Cardiac muscle cell (in vitro differentiated cells and primary cell): ENCODE data around the gene HADHB. TPM values are rescaled to one million over a fixed set of nuclear protein-coding genes. Genes with fewer than 3 reads are reported as not detected.

Experiments
- DNase-seq, 2 donors: peaks; one replicate each; pipeline versions ENCODE4 v3.0.0 to v3.0.0-alpha.2; 2010 to 2017; ENCODE audit warnings: low read depth in 1 of 2, low spot score in 1 of 2
- H3K27ac ChIP-seq: fragments of 200-600 bp; sonication (generic); 2 replicates; pipeline ENCODE4 v1.5.1; 2016
- H3K27me3 ChIP-seq: fragments of 200-600 bp; sonication (generic); 2 replicates; pipeline ENCODE4 v1.6.0; 2016; ENCODE audit warnings: control low read depth
- H3K36me3 ChIP-seq: fragments of 200-600 bp; sonication (generic); 2 replicates; pipeline ENCODE4 v1.5.1; 2016; ENCODE audit warnings: control low read depth
- H3K4me1 ChIP-seq: fragments of 200-600 bp; sonication (generic); 2 replicates; pipeline ENCODE4 v1.8.1; 2017; ENCODE audit warnings: low read depth, mild to moderate bottlenecking, mixed run types
- H3K4me3 ChIP-seq: fragments of 200-600 bp; sonication (generic); 2 replicates; pipeline ENCODE4 v1.5.1; 2016; ENCODE audit warnings: mild to moderate bottlenecking
- H3K9me3 ChIP-seq: fragments of 200-600 bp; sonication (generic); 2 replicates; pipeline ENCODE4 v1.5.1; 2017; ENCODE audit warnings: low read depth, mild to moderate bottlenecking, control low read depth
- CTCF ChIP-seq: IDR thresholded peaks from 2 replicates; pipeline ENCODE4 v1.5.1; 2012; ENCODE audit warnings: low read depth, mild to moderate bottlenecking, low read length
- polyA plus RNA-seq: library from polyadenylated mRNA; unstranded; fragments of >200 nt; fragmentation: Nextera tagmentation; extraction: Ambion mirVana; gene quantifications from 2 replicates; pipeline ENCODE4 v1.2.1, GENCODE V29; 2016
- total RNA-seq: library from RNA; depleted of rRNA; stranded (reverse); fragments of >200 nt; gene quantifications from 2 replicates; pipeline ENCODE4 v1.2.3, GENCODE V29; 2016

Gene HADHB
- total and polyA plus RNA-seq, 2 experiments from 2014 or later, result 108 to 229 TPM

GRCh38 chr2:26279886-26280285 is 35.1 kb downstream of the HADHB start:
- no peaks in the 10 kb centered on the region for H3K9me3 ChIP-seq
- no peaks in the 10 kb centered on the region for H3K27me3 ChIP-seq
- no peak for DNase-seq
- no peak overlapping the region for H3K27ac ChIP-seq
- no peak overlapping the region for H3K4me3 ChIP-seq
- H3K36me3 ChIP-seq, result peaks cover 57% of the 10 kb centered on the region
- no peak for TF ChIP-seq CTCF
- H3K4me1 ChIP-seq, result peaks cover 5% of the 10 kb centered on the region

DNA sequence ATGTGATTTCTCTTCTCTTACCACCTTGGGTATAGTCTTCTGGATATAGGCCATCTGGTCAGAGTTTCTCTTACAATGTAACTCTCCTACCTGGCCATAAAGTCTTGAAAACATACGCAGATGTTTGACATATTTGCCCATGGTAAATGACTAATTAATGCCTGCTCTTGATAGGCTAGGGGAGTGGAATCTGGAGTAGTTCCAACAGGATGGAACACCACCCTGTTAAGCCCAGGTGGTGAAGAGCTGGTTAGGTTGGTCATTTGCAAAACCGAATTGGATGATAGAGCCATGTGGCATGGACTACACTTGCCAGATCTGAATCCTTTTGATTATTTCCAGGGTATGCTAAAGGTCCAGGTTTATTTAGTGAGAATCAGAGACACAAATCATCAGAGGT is 36.5 kb downstream of the HADHB start:
- TF ChIP-seq CTCF, result no peak
- Histone ChIP-seq H3K4me1 (no peaks in the 10 kb centered on the region), H3K9me3 (no peaks in the 10 kb centered on the region), H3K27me3 (no peaks in the 10 kb centered on the region), H3K4me3 (no peak overlapping the region), H3K36me3 (peaks cover 65% of the 10 kb centered on the region), H3K27ac (no peak overlapping the region)
- DNase-seq, result no peak

DNA sequence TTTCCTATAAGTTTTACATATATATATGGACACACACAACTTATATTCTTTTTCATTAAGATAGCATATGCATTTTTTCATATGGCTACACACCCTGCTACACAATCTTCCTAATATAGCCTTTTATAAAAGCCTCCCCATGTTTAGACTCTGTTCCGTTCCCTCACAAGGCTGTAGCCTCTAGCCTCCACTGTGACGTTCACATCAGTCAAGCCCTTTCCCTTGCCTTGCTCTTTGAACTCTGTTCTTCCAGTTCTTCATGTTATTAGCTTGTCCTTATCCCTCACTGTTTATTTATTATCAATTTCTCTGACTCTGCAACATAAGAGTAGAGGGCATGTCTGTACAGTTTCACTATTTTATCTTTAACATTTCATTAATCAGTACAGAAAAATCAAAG is 38.9 kb downstream of the HADHB start:
- Histone ChIP-seq H3K4me3 (no peak overlapping the region), H3K4me1 (no peaks in the 10 kb centered on the region), H3K36me3 (peaks cover 66% of the 10 kb centered on the region), H3K27ac (no peak overlapping the region), H3K27me3 (no peaks in the 10 kb centered on the region), H3K9me3 (no peaks in the 10 kb centered on the region)
- no peak for DNase-seq
- TF ChIP-seq CTCF, result no peak

DNA sequence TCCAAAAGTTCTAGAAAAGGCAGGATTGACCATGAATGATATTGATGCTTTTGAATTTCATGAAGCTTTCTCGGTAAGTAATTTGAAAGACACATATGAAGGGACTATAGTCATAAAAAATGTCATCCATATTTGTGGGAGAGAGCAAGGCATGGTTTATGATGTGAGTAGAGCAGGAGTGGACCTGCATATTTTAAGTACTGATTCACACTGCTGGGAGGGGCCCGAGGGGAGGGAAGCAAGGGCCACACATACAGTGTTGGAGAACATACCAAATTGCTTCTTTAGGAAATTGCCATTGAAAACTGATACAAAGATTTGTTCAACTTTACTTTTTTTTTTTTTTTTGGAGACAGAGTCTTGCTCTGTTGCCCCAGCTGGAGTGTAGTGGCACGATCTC is 39.4 kb downstream of the HADHB start:
- Histone ChIP-seq H3K27ac (no peak overlapping the region), H3K27me3 (no peaks in the 10 kb centered on the region), H3K9me3 (no peaks in the 10 kb centered on the region), H3K4me3 (no peak overlapping the region), H3K36me3 (peaks cover 65% of the 10 kb centered on the region), H3K4me1 (no peaks in the 10 kb centered on the region)
- TF ChIP-seq CTCF, result no peak
- DNase-seq, result peak in 1 of 2 donors; percentile 17

DNA sequence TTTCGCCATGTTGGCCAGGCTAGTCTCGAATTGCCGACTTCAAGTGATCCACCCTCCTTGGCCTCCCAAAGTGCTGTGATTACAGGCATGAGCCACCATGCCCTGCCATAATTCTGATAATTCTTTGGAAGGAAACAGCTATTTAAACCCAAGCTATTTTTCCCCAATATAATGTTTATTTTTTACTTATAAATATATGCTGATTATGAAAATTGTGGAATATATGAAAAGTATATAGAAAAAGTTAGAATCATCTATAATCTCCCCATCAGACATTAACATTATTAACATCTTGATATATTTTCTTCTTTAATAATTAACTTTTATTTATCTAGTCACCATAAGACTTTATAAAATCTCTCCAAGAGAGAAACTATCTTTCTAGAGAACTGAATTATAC is 41.2 kb downstream of the HADHB start:
- Histone ChIP-seq H3K9me3 (no peaks in the 10 kb centered on the region), H3K4me3 (no peak overlapping the region), H3K27ac (no peak overlapping the region), H3K4me1 (no peaks in the 10 kb centered on the region), H3K36me3 (peaks cover 63% of the 10 kb centered on the region), H3K27me3 (no peaks in the 10 kb centered on the region)
- DNase-seq, result no peak
- no peak for TF ChIP-seq CTCF

DNA sequence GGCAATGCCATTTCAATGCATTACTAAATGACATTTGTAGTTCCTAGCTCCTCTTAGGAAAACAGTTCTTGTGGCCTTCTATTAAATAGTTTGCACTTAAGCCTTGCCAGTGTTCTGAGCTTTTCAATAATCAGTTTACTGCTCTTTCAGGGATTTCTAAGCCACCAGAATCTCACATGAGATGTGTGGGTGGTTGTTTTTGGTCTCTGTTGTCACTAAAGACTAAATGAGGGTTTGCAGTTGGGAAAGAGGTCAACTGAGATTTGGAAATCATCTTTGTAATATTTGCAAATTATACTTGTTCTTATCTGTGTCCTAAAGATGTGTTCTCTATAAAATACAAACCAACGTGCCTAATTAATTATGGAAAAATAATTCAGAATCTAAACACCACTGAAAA is 45.3 kb downstream of the HADHB start:
- H3K9me3 ChIP-seq, result no peaks in the 10 kb centered on the region
- no peak for TF ChIP-seq CTCF
- DNase-seq, result no peak

More for the DNA sequence above, 45.3 kb downstream of the HADHB start:
- H3K4me1 ChIP-seq, result no peaks in the 10 kb centered on the region
- peaks cover 31% of the 10 kb centered on the region for H3K36me3 ChIP-seq
- no peak overlapping the region for H3K4me3 ChIP-seq
- no peak overlapping the region for H3K27ac ChIP-seq
- H3K27me3 ChIP-seq, result no peaks in the 10 kb centered on the region
